ENCODE data around the gene RARB. TPM values are rescaled to one million over a fixed set of nuclear protein-coding genes. Genes with fewer than 3 reads are reported as not detected.

The RARB gene
- total and polyA plus RNA-seq, 2 donors (not counting 3 experiments of a cell fraction or from before 2014, with no cell fraction given) = 15.3 to 23.4 TPM

DNA sequence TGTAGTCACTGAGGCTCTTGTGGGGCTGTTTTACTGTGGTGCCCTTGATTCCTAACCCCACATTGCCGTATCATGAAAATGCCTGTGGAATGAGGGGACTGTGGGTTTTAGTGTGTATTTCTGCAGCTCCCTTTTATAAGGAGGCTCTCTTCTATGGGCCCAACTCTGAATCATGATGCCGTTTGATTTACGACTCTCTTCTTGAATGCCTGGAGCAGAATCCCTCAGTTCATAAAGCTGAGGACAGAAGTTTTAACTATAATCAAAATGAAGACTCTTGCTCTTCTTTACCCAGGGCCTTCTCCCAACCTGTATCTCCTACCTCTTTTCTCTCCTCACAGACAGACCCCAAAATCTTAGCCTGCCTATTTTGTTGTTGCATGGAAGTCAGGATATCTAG, 109.5 kb downstream of the RARB start:
- Histone ChIP-seq H3K9me3 (replicated peaks; ENCODE audit: control insufficient read depth, insufficient read depth, low read length) (no peaks in the 10 kb centered on the region), H3K36me3 (ENCODE audit: control insufficient read depth in 2 of 2, extremely low read depth in 1 of 2, insufficient read depth in 2 of 2, low read length in 2 of 2) (no peaks in the 10 kb centered on the region), H3K27ac (ENCODE audit: insufficient read depth, low read depth, low read length) (no peak overlapping the region), H3K4me1 (ENCODE audit: control insufficient read depth, extremely low read depth, insufficient read depth, low read length) (no peaks in the 10 kb centered on the region), H3K9ac (replicated peaks; ENCODE audit: extremely low read depth, insufficient read depth, low read length) (no peak overlapping the region), H3K9me1 (replicated peaks; ENCODE audit: control insufficient read depth, extremely low read depth, insufficient read depth, low read length) (no peaks in the 10 kb centered on the region), H3K4me2 (ENCODE audit: insufficient read depth, low read length) (no peak overlapping the region), H3K4me3 (replicated peaks in 1 of 3; ENCODE audit: insufficient read depth in 1 of 3, low read depth in 1 of 3, low read length in 3 of 3) (no peak overlapping the region), H3K27me3 (ENCODE audit: control insufficient read depth in 2 of 2, insufficient read depth in 2 of 2, low read length in 2 of 2) (no peaks in the 10 kb centered on the region), H3K79me2 (ENCODE audit: control insufficient read depth, insufficient read depth, low read length) (no peaks in the 10 kb centered on the region), H2AFZ (ENCODE audit: low read depth, low read length) (no peak overlapping the region), H4K20me1 (replicated peaks; ENCODE audit: control insufficient read depth, extremely low read depth, insufficient read depth, low read length) (peaks cover 3% of the 10 kb centered on the region)
- BruUV-seq (replicated peaks) = no TSS peak
- DNase-seq (ENCODE audit: low read depth, low spot score) = no peak
- CTCF ChIA-PET = no interaction called here
- FAIRE-seq = no peak
- TF ChIP-seq EZH2 (IDR thresholded peaks at IDR 0.05; ENCODE audit: borderline replicate concordance, low read depth, low read length, severe bottlenecking) (no peak), JUN (IDR thresholded peaks at IDR 0.05; ENCODE audit: borderline replicate concordance, insufficient read depth, insufficient read length, low read depth) (no peak), FOS (IDR thresholded peaks at IDR 0.05; ENCODE audit: borderline replicate concordance, insufficient read depth, low read length) (no peak), GATA2 (IDR thresholded peaks at IDR 0.05; ENCODE audit: insufficient read depth, insufficient read length, low read depth, low read length) (no peak), POLR2AphosphoS5 (IDR thresholded peaks at IDR 0.05; ENCODE audit: insufficient read depth, low read depth, low read length) (no peak), POLR2A (IDR thresholded peaks at IDR 0.05; ENCODE audit: low read depth, low read length) (no peak)
- TF ChIP-seq, protein P1, sequence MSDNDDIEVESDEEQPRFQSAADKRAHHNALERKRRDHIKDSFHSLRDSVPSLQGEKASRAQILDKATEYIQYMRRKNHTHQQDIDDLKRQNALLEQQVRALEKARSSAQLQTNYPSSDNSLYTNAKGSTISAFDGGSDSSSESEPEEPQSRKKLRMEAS (IDR thresholded peaks at IDR 0.05; ENCODE audit: insufficient read depth, insufficient read length) = no peak
- dilution Hi-C loops (cut with MboI; ENCODE audit: extremely low pct_ligation_motif_present, low sequenced_read_pairs) = no loop called here
- POLR2A ChIA-PET = no interaction called here
- intact Hi-C loops (cut with micrococcal nuclease) = no loop called here

DNA sequence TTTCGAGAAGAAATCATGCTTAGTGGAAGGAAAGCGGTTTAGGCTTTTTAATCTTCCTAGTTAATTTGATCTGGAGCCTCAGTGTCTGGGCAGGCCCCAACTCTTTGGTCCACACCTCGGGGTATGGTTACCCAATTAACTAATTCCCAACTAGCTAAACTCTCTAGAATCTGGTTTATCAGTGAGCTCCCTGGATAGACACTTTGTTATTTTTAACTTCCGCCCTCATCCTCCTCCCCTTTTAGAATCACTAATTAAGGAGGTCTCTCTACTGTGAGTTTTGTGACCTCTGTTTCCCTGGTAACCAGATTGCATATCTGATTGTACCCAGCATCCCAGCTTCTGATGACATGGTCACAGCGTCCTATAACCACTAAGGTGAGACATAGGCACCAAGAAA, 112.2 kb downstream of the RARB start:
- Histone ChIP-seq H3K9me1 (replicated peaks; ENCODE audit: control insufficient read depth, extremely low read depth, insufficient read depth, low read length) (no peaks in the 10 kb centered on the region), H3K4me2 (ENCODE audit: insufficient read depth, low read length) (no peak overlapping the region), H3K27ac (ENCODE audit: insufficient read depth, low read depth, low read length) (no peak overlapping the region), H3K4me3 (replicated peaks in 1 of 3; ENCODE audit: insufficient read depth in 1 of 3, low read depth in 1 of 3, low read length in 3 of 3) (no peak overlapping the region), H3K79me2 (ENCODE audit: control insufficient read depth, insufficient read depth, low read length) (no peaks in the 10 kb centered on the region), H2AFZ (ENCODE audit: low read depth, low read length) (no peak overlapping the region), H3K27me3 (ENCODE audit: control insufficient read depth in 2 of 2, insufficient read depth in 2 of 2, low read length in 2 of 2) (no peaks in the 10 kb centered on the region), H3K9me3 (replicated peaks; ENCODE audit: control insufficient read depth, insufficient read depth, low read length) (no peaks in the 10 kb centered on the region), H3K36me3 (ENCODE audit: control insufficient read depth in 2 of 2, extremely low read depth in 1 of 2, insufficient read depth in 2 of 2, low read length in 2 of 2) (no peaks in the 10 kb centered on the region), H3K9ac (replicated peaks; ENCODE audit: extremely low read depth, insufficient read depth, low read length) (no peak overlapping the region), H3K4me1 (ENCODE audit: control insufficient read depth, extremely low read depth, insufficient read depth, low read length) (no peaks in the 10 kb centered on the region), H4K20me1 (replicated peaks; ENCODE audit: control insufficient read depth, extremely low read depth, insufficient read depth, low read length) (no peaks in the 10 kb centered on the region)
- DNase-seq (ENCODE audit: low read depth, low spot score) (no peak), FAIRE-seq (no peak)
- intact Hi-C loops (cut with micrococcal nuclease) (no loop called here), dilution Hi-C loops (cut with MboI; ENCODE audit: extremely low pct_ligation_motif_present, low sequenced_read_pairs) (no loop called here)
- CTCF ChIA-PET = no interaction called here
- BruUV-seq (replicated peaks) = no TSS peak
- TF ChIP-seq MYC (IDR thresholded peaks at IDR 0.05; ENCODE audit: low read depth, low read length) = no peak
- no peak for TF ChIP-seq FOS (IDR thresholded peaks at IDR 0.05; ENCODE audit: borderline replicate concordance, insufficient read depth, low read length)
- TF ChIP-seq GATA2 (IDR thresholded peaks at IDR 0.05; ENCODE audit: insufficient read depth, insufficient read length, low read depth, low read length) = no peak
- no peak for TF ChIP-seq POLR2AphosphoS5 (IDR thresholded peaks at IDR 0.05; ENCODE audit: insufficient read depth, low read depth, low read length)
- TF ChIP-seq POLR2A (IDR thresholded peaks at IDR 0.05; ENCODE audit: low read depth, low read length) = no peak
- TF ChIP-seq, protein P1 (IDR thresholded peaks at IDR 0.05; ENCODE audit: insufficient read depth, insufficient read length) = no peak
- TF ChIP-seq, protein P2, sequence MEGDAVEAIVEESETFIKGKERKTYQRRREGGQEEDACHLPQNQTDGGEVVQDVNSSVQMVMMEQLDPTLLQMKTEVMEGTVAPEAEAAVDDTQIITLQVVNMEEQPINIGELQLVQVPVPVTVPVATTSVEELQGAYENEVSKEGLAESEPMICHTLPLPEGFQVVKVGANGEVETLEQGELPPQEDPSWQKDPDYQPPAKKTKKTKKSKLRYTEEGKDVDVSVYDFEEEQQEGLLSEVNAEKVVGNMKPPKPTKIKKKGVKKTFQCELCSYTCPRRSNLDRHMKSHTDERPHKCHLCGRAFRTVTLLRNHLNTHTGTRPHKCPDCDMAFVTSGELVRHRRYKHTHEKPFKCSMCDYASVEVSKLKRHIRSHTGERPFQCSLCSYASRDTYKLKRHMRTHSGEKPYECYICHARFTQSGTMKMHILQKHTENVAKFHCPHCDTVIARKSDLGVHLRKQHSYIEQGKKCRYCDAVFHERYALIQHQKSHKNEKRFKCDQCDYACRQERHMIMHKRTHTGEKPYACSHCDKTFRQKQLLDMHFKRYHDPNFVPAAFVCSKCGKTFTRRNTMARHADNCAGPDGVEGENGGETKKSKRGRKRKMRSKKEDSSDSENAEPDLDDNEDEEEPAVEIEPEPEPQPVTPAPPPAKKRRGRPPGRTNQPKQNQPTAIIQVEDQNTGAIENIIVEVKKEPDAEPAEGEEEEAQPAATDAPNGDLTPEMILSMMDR (IDR thresholded peaks at IDR 0.05; ENCODE audit: extremely low read depth in 1 of 2, insufficient read depth in 1 of 2, low read depth in 1 of 2, low read length in 2 of 2) = no peak
- TF ChIP-seq EZH2 (IDR thresholded peaks at IDR 0.05; ENCODE audit: borderline replicate concordance, low read depth, low read length, severe bottlenecking) = no peak
- TF ChIP-seq JUN (IDR thresholded peaks at IDR 0.05; ENCODE audit: borderline replicate concordance, insufficient read depth, insufficient read length, low read depth) = no peak
- POLR2A ChIA-PET = no interaction called here
